Measurements from ENCODE around the gene HSPA12A.

Gene HSPA12A

GRCh38 chr10:116665541-116666125, 76.7 kb downstream of the HSPA12A start:
- no peak for DNase-seq

- no peak for DNase-seq
These were observed 77.7 kb downstream of the HSPA12A start for GRCh38 chr10:116664631-116665030.

- no peak for DNase-seq
These were observed 79.0 kb downstream of the HSPA12A start for GRCh38 chr10:116663342-116663741.

GRCh38 chr10:116660860-116661259, 81.5 kb downstream of the HSPA12A start:
- no peak for DNase-seq

- DNase-seq = no peak
These were observed 83.2 kb downstream of the HSPA12A start for GRCh38 chr10:116659049-116659670.

- DNase-seq = no peak
These were observed 84.4 kb downstream of the HSPA12A start for GRCh38 chr10:116657863-116658551.

- no peak for DNase-seq
These were observed 86.3 kb downstream of the HSPA12A start for GRCh38 chr10:116656044-116656443.

GRCh38 chr10:116655568-116655967, 86.8 kb downstream of the HSPA12A start:
- DNase-seq = no peak

GRCh38 chr10:116654816-116655215, 87.5 kb downstream of the HSPA12A start:
- DNase-seq = no peak

GRCh38 chr10:116653885-116654284, 88.5 kb downstream of the HSPA12A start:
- DNase-seq = no peak

GRCh38 chr10:116648903-116649302, 93.5 kb downstream of the HSPA12A start:
- no peak for DNase-seq

- DNase-seq = no peak
These were observed 95.9 kb downstream of the HSPA12A start for GRCh38 chr10:116646502-116646901.

- DNase-seq = no peak
These were observed 104.5 kb downstream of the HSPA12A start for GRCh38 chr10:116637830-116638229.

- no peak for DNase-seq
These were observed 105.4 kb downstream of the HSPA12A start for GRCh38 chr10:116636976-116637375.

- DNase-seq = no peak
These were observed 106.0 kb downstream of the HSPA12A start for GRCh38 chr10:116636385-116636784.

- no peak for DNase-seq
These were observed 108.0 kb downstream of the HSPA12A start for GRCh38 chr10:116634126-116634975.

- no peak for DNase-seq
These were observed 109.2 kb downstream of the HSPA12A start for GRCh38 chr10:116633216-116633600.

- no peak for DNase-seq
These were observed 109.7 kb downstream of the HSPA12A start for GRCh38 chr10:116632596-116633215.

GRCh38 chr10:116631871-116632295, 110.5 kb downstream of the HSPA12A start:
- DNase-seq = no peak

GRCh38 chr10:116630020-116630419, 112.3 kb downstream of the HSPA12A start:
- no peak for DNase-seq

- no peak for DNase-seq
These were observed 113.0 kb downstream of the HSPA12A start for GRCh38 chr10:116629340-116629739.

- DNase-seq = no peak
These were observed 114.9 kb downstream of the HSPA12A start for GRCh38 chr10:116627386-116627933.

GRCh38 chr10:116626815-116627214, 115.6 kb downstream of the HSPA12A start:
- no peak for DNase-seq
